Body of pancreas (tissue), 4 donors: Measurements from ENCODE around the gene TCHHL1. TPM values are rescaled to one million over a fixed set of nuclear protein-coding genes. Genes with fewer than 3 reads are reported as not detected.

Experiments
- ATAC-seq: fragments of 150-250 bp; one replicate; pipeline ENCODE4 v1.9.1; 2016
- DNase-seq, 4 donors: peaks; one replicate each; pipeline ENCODE4 v3.0.0-alpha.2; 2019
- H3K27ac ChIP-seq, 4 donors: fragments of 200-600 bp; sonication (generic); 1 replicate in 3 of 4; 2 replicates in 1 of 4; pipeline versions ENCODE4 v1.5.1 to v1.6.1; 2016 to 2019; ENCODE audit warnings: mild to moderate bottlenecking in 1 of 4, mixed read lengths in 1 of 4, moderate library complexity in 1 of 4
- H3K27me3 ChIP-seq, 2 donors: fragments of 200-600 bp; sonication (generic); one replicate each; pipeline ENCODE4 v1.6.0; 2016; ENCODE audit warnings: mild to moderate bottlenecking in 1 of 2
- H3K36me3 ChIP-seq, 2 donors: fragments of 200-600 bp; sonication (generic); replicated peaks in 1 of 2; 2 replicates each; pipeline ENCODE4 v1.5.1; 2016; ENCODE audit warnings: low read depth in 2 of 2; ENCODE audit not compliant: insufficient read depth in 1 of 2
- H3K4me1 ChIP-seq: fragments of 200-600 bp; sonication (generic); one replicate; pipeline ENCODE4 v1.6.0; 2016
- H3K4me3 ChIP-seq, 2 donors: fragments of 200-600 bp; sonication (generic); 1 replicate in 1 of 2; 2 replicates in 1 of 2; pipeline ENCODE4 v1.5.1; 2016 to 2019
- H3K9me3 ChIP-seq, 3 donors: fragments of 200-600 bp; sonication (generic); 1 replicate in 2 of 3; 2 replicates in 1 of 3; pipeline ENCODE4 v1.5.1; 2016
- CTCF ChIP-seq, 7 experiments: fragments of 450-650 bp in 4 of 7; fragments of 200-600 bp in 3 of 7; sonication (generic) in 3 of 7; IDR thresholded peaks; one replicate each; pipeline ENCODE4 v1.5.1; 2016 to 2019; ENCODE audit warnings: antibody characterized with exemption in 7 of 7
- POLR2A ChIP-seq, 3 donors: fragments of 450-650 bp; IDR thresholded peaks; one replicate each; pipeline ENCODE4 v1.6.1; 2016; ENCODE audit warnings: antibody characterized with exemption in 3 of 3, mild to moderate bottlenecking in 2 of 3
- WGBS, 2 donors: methylation state at CpG; one replicate each; pipeline ENCODE4 v1.1.5; 2017; 5-methylcytosine and 5-hydroxymethylcytosine counted together
- intact Hi-C: fragments of 100-400 bp; cut with DNase I; formaldehyde crosslinking; loops from one replicate; pipeline ENCODE4 v1.15.1; 2023
- total RNA-seq, 2 donors: library from RNA; depleted of rRNA; stranded (reverse); fragments of >200 nt; gene quantifications; one replicate each; pipeline ENCODE4 v1.1.0, GENCODE V29; 2016

TCHHL1 gene
- total RNA-seq, 2 donors from 2014 or later, result not detected

DNA sequence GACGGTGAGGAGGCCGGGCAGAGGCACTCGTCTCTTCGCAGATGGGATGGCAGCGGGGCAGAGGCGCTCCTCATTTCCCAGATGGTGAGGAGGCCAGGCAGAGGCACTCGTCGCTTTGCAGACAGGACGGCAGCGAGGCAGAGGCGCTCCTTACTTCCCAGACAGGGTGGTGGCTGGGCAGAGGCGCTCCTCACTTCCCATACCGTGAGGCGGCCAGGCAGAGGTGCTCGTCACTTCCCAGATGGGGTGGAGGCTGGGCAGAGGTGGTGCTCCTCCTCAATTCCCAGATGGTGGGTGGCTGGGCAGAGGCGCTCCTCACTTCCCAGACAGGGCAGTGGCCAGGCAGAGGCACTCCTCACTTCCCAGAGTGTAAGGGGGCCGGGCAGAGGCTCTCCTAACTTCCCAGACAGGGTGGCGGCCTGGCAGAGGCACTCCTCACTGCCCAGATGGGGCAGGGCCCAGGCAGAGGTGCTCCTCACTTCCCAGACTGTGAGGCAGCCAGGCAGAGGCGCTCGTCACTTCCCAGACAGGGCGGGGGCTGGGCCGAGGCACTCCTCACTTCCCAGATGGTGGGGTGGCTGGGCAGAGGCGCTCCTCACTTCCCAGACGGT, 9.9 kb downstream of the TCHHL1 start:
- Histone ChIP-seq H3K36me3 (no peaks in the 10 kb centered on the region), H3K27me3 (no peaks in the 10 kb centered on the region), H3K4me3 (no peak overlapping the region), H3K9me3 (no peaks in the 10 kb centered on the region), H3K27ac (no peak overlapping the region), H3K4me1 (no peaks in the 10 kb centered on the region)
- intact Hi-C loops, result no loop called here
- no peak for DNase-seq
- WGBS, 2 donors, result 75 to 80% methylated on average over 20 to 24 of the region's 24 CpGs
- no peak for ATAC-seq
- TF ChIP-seq CTCF (IDR thresholded peaks at IDR 0.05), result no peak
- no peak for TF ChIP-seq POLR2A (IDR thresholded peaks at IDR 0.05)

DNA sequence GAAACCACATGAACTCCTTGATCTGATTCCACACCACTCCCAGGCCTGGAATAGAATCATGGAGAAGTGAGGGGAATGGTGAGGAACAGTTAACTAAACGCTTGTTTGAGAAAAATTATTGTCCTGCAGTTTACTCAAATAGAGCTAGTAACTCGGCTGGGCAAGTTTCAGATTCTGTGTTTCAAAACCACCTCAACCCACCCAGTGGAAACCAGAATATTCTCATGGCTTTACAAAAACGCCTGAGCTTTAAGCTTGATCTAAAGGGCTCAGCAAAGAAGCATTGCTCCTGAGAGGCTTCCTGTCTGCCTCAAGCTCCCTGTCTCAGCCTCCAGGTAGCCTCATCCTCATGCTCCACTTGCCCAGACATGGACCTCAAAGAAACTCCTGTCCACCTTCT, 16.6 kb downstream of the TCHHL1 start:
- Histone ChIP-seq H3K4me3 (no peak overlapping the region), H3K9me3 (no peaks in the 10 kb centered on the region), H3K27ac (no peak overlapping the region), H3K4me1 (no peaks in the 10 kb centered on the region), H3K27me3 (no peaks in the 10 kb centered on the region), H3K36me3 (no peaks in the 10 kb centered on the region)
- no peak for ATAC-seq
- 54 to 57% methylated on average over 3 of the region's 3 CpGs for WGBS, 2 donors
- intact Hi-C loops, result no loop called here
- TF ChIP-seq POLR2A (IDR thresholded peaks at IDR 0.05) (no peak), CTCF (IDR thresholded peaks at IDR 0.05) (no peak)
- DNase-seq, result no peak

GRCh38 chr1:152071123-152071522, 17.7 kb downstream of the TCHHL1 start:
- H3K27me3 ChIP-seq, result no peaks in the 10 kb centered on the region
- no peaks in the 10 kb centered on the region for H3K36me3 ChIP-seq
- ATAC-seq (no peak), DNase-seq (no peak)
- WGBS, 2 donors, result 54 to 73% methylated on average over 3 of the region's 3 CpGs
- no peaks in the 10 kb centered on the region for H3K4me1 ChIP-seq
- no peak for TF ChIP-seq POLR2A (IDR thresholded peaks at IDR 0.05)
- no peak for TF ChIP-seq CTCF (IDR thresholded peaks at IDR 0.05)
- H3K27ac ChIP-seq, result no peak overlapping the region
- no peaks in the 10 kb centered on the region for H3K9me3 ChIP-seq
- H3K4me3 ChIP-seq, result no peak overlapping the region
- intact Hi-C loops, result no loop called here

- intact Hi-C loops, result no loop called here
- H3K9me3 ChIP-seq, result no peaks in the 10 kb centered on the region
- no peaks in the 10 kb centered on the region for H3K27me3 ChIP-seq
- DNase-seq, result no peak
- TF ChIP-seq POLR2A (IDR thresholded peaks at IDR 0.05) (no peak), CTCF (IDR thresholded peaks at IDR 0.05) (no peak)
- H3K4me1 ChIP-seq, result no peaks in the 10 kb centered on the region
- H3K36me3 ChIP-seq, result no peaks in the 10 kb centered on the region
- H3K27ac ChIP-seq, result no peak overlapping the region
- ATAC-seq, result no peak
- H3K4me3 ChIP-seq, result no peak overlapping the region
- WGBS, 2 donors, result 50 to 84% methylated on average over 1 of the region's 1 CpG
Measured at GRCh38 chr1:152067929-152068328, 20.9 kb downstream of the TCHHL1 start.

- Histone ChIP-seq H3K36me3 (no peaks in the 10 kb centered on the region), H3K27me3 (no peaks in the 10 kb centered on the region), H3K27ac (no peak overlapping the region), H3K9me3 (no peaks in the 10 kb centered on the region), H3K4me1 (no peaks in the 10 kb centered on the region), H3K4me3 (no peak overlapping the region)
- DNase-seq (no peak), ATAC-seq (no peak)
- no peak for TF ChIP-seq CTCF (IDR thresholded peaks at IDR 0.05)
- TF ChIP-seq POLR2A (IDR thresholded peaks at IDR 0.05), result no peak
- intact Hi-C loops, result no loop called here
Measured at GRCh38 chr1:152067150-152067549, 21.7 kb downstream of the TCHHL1 start.
